Adrenal gland (tissue), 12 donors: ENCODE results near the gene SLC15A4. TPM values are rescaled to one million over a fixed set of nuclear protein-coding genes. Genes with fewer than 3 reads are reported as not detected.
"Not testable (repeated sequence)": the region's sequence is repeated elsewhere in the genome, so short reads cannot be mapped to it uniquely, and the experiment has no call there.

Experiments used
- DNase-seq, 7 donors: peaks; one replicate each; pipeline ENCODE4 v3.0.0-alpha.2; 2019 to 2020
- H3K27ac ChIP-seq, 5 donors: fragments of 200-600 bp; sonication (generic) in 4 of 5; 1 replicate in 3 of 5; 2 replicates in 2 of 5; pipeline versions ENCODE4 v1.5.1 to v1.8.0; 2016 to 2020; ENCODE audit warnings: mild to moderate bottlenecking in 1 of 5
- H3K27me3 ChIP-seq: fragments of 200-600 bp; 2 replicates; pipeline ENCODE4 v1.8.0; 2021
- H3K36me3 ChIP-seq, 2 donors: fragments of 200-600 bp; replicated peaks in 1 of 2; 1 replicate in 1 of 2; 2 replicates in 1 of 2; pipeline versions ENCODE4 v1.5.1 to v1.8.0; 2018 to 2022
- H3K4me1 ChIP-seq, 2 donors: fragments of 200-600 bp; replicated peaks in 1 of 2; 1 replicate in 1 of 2; 2 replicates in 1 of 2; pipeline versions ENCODE4 v1.5.1 to v1.8.0; 2018 to 2021
- H3K4me3 ChIP-seq, 4 donors: fragments of 200-600 bp; sonication (generic) in 3 of 4; one replicate each; pipeline ENCODE4 v1.5.1; 2016 to 2018
- H3K9me3 ChIP-seq, 3 donors: fragments of 200-600 bp; sonication (generic) in 1 of 3; replicated peaks in 1 of 3; 1 replicate in 2 of 3; 2 replicates in 1 of 3; pipeline versions ENCODE4 v1.5.1 to v1.8.0; 2016 to 2021
- POLR2A ChIP-seq, 2 donors: fragments of 450-650 bp; IDR thresholded peaks; one replicate each; pipeline ENCODE4 v1.6.1; 2017; ENCODE audit warnings: antibody characterized with exemption in 2 of 2, mild to moderate bottlenecking in 2 of 2, moderate library complexity in 1 of 2
- WGBS, 4 donors: extraction: QIAGEN DNeasy Blood & Tissue Kit in 2 of 4; methylation state at CpG; one replicate each; pipeline versions ENCODE4 v1.1.5 to v1.1.7; 2013 to 2017; 5-methylcytosine and 5-hydroxymethylcytosine counted together
- intact Hi-C, 2 donors: fragments of 100-400 bp; cut with DNase I; formaldehyde crosslinking; loops; one replicate each; pipeline versions ENCODE4 v1.14.1 to v1.15.0; 2022 to 2023
- polyA plus RNA-seq, 3 donors: library from polyadenylated mRNA; stranded (reverse); fragments of 200-250 nt in 2 of 3; fragments of 350-450 nt in 1 of 3; fragmentation: Illumina TruSeq in 1 of 3; extraction: RNeasy Lipid Tissue Mini Kit (QIAGEN cat#74804) in 1 of 3; gene quantifications; one replicate each; pipeline ENCODE4 v1.2.3, GENCODE V29; 2013 to 2014
- total RNA-seq, 9 donors: library from RNA; depleted of rRNA in 4 of 9; stranded (reverse); fragments of >200 nt in 4 of 9; fragments of 120-200 nt in 1 of 9; fragmentation: NEBNext Ultra II Directional in 1 of 9; extraction: Animal tissue kit (Norgen Biotek cat#: 25700) in 1 of 9; gene quantifications; one replicate each; pipeline versions ENCODE4 v1.1.0 to v1.2.4, GENCODE V29; 2013 to 2023
- TF ChIP-seq, protein P1 (sequence below), 6 experiments: fragments of 450-650 bp in 4 of 6; fragments of 200-600 bp in 2 of 6; sonication (generic) in 1 of 6; IDR thresholded peaks; 1 replicate in 5 of 6; 2 replicates in 1 of 6; pipeline versions ENCODE4 v1.5.1 to v1.8.0; 2016 to 2021; ENCODE audit warnings: antibody characterized with exemption in 6 of 6, mild to moderate bottlenecking in 2 of 6, moderate library complexity in 1 of 6
- donor health status: healthy with polysubstance abuse.
- donor health status: Bipolar disorder and iron deficiency.
- donor health status: DM: yes; HTN: yes; CAD: no.
- donor health status: DM: no; HTN: no; CAD: no.
- donor health status: DM: no; HTN: no; CAD: no.
- donor health status: DM: yes; HTN: yes; CAD: no.

SLC15A4 gene
- total and polyA plus RNA-seq, 12 donors, result 7.1 to 31.5 (median 16.5) TPM

GRCh38 chr12:128850400-128850799 is 26.6 kb upstream of the SLC15A4 start:
- Histone ChIP-seq H3K9me3 (no peaks in the 10 kb centered on the region), H3K27me3 (peaks cover 12% of the 10 kb centered on the region), H3K36me3 (no peaks in the 10 kb centered on the region), H3K4me3 (no peak overlapping the region), H3K4me1 (no peaks in the 10 kb centered on the region), H3K27ac (no peak overlapping the region)
- TF ChIP-seq, protein P1, sequence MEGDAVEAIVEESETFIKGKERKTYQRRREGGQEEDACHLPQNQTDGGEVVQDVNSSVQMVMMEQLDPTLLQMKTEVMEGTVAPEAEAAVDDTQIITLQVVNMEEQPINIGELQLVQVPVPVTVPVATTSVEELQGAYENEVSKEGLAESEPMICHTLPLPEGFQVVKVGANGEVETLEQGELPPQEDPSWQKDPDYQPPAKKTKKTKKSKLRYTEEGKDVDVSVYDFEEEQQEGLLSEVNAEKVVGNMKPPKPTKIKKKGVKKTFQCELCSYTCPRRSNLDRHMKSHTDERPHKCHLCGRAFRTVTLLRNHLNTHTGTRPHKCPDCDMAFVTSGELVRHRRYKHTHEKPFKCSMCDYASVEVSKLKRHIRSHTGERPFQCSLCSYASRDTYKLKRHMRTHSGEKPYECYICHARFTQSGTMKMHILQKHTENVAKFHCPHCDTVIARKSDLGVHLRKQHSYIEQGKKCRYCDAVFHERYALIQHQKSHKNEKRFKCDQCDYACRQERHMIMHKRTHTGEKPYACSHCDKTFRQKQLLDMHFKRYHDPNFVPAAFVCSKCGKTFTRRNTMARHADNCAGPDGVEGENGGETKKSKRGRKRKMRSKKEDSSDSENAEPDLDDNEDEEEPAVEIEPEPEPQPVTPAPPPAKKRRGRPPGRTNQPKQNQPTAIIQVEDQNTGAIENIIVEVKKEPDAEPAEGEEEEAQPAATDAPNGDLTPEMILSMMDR (IDR thresholded peaks at IDR 0.05), result no peak
- TF ChIP-seq POLR2A (IDR thresholded peaks at IDR 0.05), result no peak
- intact Hi-C loops, result no loop called here
- 68 to 80% (median 76%) methylated on average over 3 of the region's 3 CpGs for WGBS, 4 donors
- no peak for DNase-seq

- intact Hi-C loops, H3K36me3 ChIP-seq, H3K4me1 ChIP-seq, DNase-seq, H3K4me3 ChIP-seq, H3K27ac ChIP-seq, H3K9me3 ChIP-seq: not testable (repeated sequence)
- 58 to 65% (median 64%) methylated on average over 6 of the region's 6 CpGs for WGBS, 4 donors
- peaks cover 12% of the 10 kb centered on the region for H3K27me3 ChIP-seq
Observed at GRCh38 chr12:128849806-128850205, 26.0 kb upstream of the SLC15A4 start.

DNA sequence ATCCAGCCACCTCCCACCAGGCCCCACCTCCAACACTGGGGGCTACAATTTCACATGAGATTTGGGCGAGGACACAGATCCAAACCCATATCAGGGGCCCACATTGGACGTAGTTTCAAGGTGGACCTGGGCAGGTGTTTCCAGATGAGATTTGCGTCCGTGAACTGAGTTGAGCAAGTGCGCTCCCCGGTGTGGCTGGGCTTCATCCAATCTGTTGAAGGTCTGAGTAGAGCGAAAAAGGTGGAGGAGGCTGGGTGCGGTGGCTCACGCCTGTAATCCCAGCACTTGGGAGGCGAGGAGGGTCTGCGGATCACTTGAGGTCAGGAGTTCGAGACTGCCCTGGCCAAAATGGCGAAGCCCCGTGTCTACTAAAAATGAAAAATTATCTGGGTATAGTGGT is 24.6 kb upstream of the SLC15A4 start:
- DNase-seq, result no peak
- no peak for TF ChIP-seq POLR2A (IDR thresholded peaks at IDR 0.05)
- Histone ChIP-seq H3K27me3 (peaks cover 6% of the 10 kb centered on the region), H3K4me1 (no peaks in the 10 kb centered on the region), H3K27ac (no peak overlapping the region), H3K9me3 (no peaks in the 10 kb centered on the region), H3K4me3 (no peak overlapping the region), H3K36me3 (no peaks in the 10 kb centered on the region)
- WGBS, 4 donors, result 89 to 95% (median 94%) methylated on average over 13 to 14 of the region's 14 CpGs
- intact Hi-C loops, result no loop called here

GRCh38 chr12:128846671-128847070 is 22.9 kb upstream of the SLC15A4 start:
- DNase-seq, H3K4me1 ChIP-seq, H3K27me3 ChIP-seq, H3K9me3 ChIP-seq, H3K27ac ChIP-seq, H3K4me3 ChIP-seq, H3K36me3 ChIP-seq, intact Hi-C loops: not testable (repeated sequence)
- 79 to 92% (median 90%) methylated on average over 9 to 27 of the region's 27 CpGs for WGBS, 4 donors

- no peak for TF ChIP-seq POLR2A (IDR thresholded peaks at IDR 0.05)
- TF ChIP-seq, protein P1 (IDR thresholded peaks at IDR 0.05), result no peak
- H3K27ac ChIP-seq, result no peak overlapping the region
- H3K4me3 ChIP-seq, result no peak overlapping the region
- H3K4me1 ChIP-seq, result no peaks in the 10 kb centered on the region
- intact Hi-C loops, result no loop called here
- H3K27me3 ChIP-seq, result no peaks in the 10 kb centered on the region
- H3K9me3 ChIP-seq, result no peaks in the 10 kb centered on the region
- 53 to 60% (median 56%) methylated on average over 11 of the region's 11 CpGs for WGBS, 4 donors
- H3K36me3 ChIP-seq, result no peaks in the 10 kb centered on the region
- DNase-seq, result peak in 1 of 7 donors; percentile 34
Observed at GRCh38 chr12:128844031-128844635, 20.4 kb upstream of the SLC15A4 start.

GRCh38 chr12:128843538-128843937 is 19.8 kb upstream of the SLC15A4 start:
- Histone ChIP-seq H3K4me3 (no peak overlapping the region), H3K4me1 (no peaks in the 10 kb centered on the region), H3K36me3 (no peaks in the 10 kb centered on the region), H3K27ac (no peak overlapping the region), H3K27me3 (no peaks in the 10 kb centered on the region), H3K9me3 (no peaks in the 10 kb centered on the region)
- intact Hi-C loops, result no loop called here
- 73 to 81% (median 76%) methylated on average over 4 of the region's 4 CpGs for WGBS, 4 donors
- TF ChIP-seq, protein P1 (IDR thresholded peaks at IDR 0.05), result no peak
- TF ChIP-seq POLR2A (IDR thresholded peaks at IDR 0.05), result no peak
- DNase-seq, result no peak
